Adrenal gland (tissue), 5 donors: ENCODE measurements around the gene CHAC1.

ENCODE experiments used
- POLR2A ChIP-seq, 2 donors: fragments of 450-650 bp; IDR thresholded peaks; one replicate each; pipeline ENCODE4 v1.6.1; 2017; ENCODE audit warnings: antibody characterized with exemption in 2 of 2, mild to moderate bottlenecking in 2 of 2, moderate library complexity in 1 of 2
- TF ChIP-seq, protein P1 (sequence below), 6 experiments: fragments of 450-650 bp in 4 of 6; fragments of 200-600 bp in 2 of 6; sonication (generic) in 1 of 6; IDR thresholded peaks; 1 replicate in 5 of 6; 2 replicates in 1 of 6; pipeline versions ENCODE4 v1.5.1 to v1.8.0; 2016 to 2021; ENCODE audit warnings: antibody characterized with exemption in 6 of 6, mild to moderate bottlenecking in 2 of 6, moderate library complexity in 1 of 6
- donor health status: DM: no; HTN: no; CAD: no.

GRCh38 chr15:40960151-40960885 lies 7.0 kb downstream of the CHAC1 start:
- no peak for TF ChIP-seq POLR2A (IDR thresholded peaks at IDR 0.05)
- TF ChIP-seq, protein P1, sequence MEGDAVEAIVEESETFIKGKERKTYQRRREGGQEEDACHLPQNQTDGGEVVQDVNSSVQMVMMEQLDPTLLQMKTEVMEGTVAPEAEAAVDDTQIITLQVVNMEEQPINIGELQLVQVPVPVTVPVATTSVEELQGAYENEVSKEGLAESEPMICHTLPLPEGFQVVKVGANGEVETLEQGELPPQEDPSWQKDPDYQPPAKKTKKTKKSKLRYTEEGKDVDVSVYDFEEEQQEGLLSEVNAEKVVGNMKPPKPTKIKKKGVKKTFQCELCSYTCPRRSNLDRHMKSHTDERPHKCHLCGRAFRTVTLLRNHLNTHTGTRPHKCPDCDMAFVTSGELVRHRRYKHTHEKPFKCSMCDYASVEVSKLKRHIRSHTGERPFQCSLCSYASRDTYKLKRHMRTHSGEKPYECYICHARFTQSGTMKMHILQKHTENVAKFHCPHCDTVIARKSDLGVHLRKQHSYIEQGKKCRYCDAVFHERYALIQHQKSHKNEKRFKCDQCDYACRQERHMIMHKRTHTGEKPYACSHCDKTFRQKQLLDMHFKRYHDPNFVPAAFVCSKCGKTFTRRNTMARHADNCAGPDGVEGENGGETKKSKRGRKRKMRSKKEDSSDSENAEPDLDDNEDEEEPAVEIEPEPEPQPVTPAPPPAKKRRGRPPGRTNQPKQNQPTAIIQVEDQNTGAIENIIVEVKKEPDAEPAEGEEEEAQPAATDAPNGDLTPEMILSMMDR (IDR thresholded peaks at IDR 0.05): no peak
